HG03520 (cell line): ENCODE results near the gene NFKBIB.
"Not testable (repeated sequence)": the region's sequence is repeated elsewhere in the genome, so short reads cannot be mapped to it uniquely, and the experiment has no call there.

Source experiments
- ATAC-seq: cut with Tn5 transposase; IDR thresholded peaks from one replicate; pipeline ENCODE4 v1.9.1; 2021; ENCODE audit warnings: mild to moderate bottlenecking, moderate library complexity; ENCODE audit not compliant: unreplicated experiment

The NFKBIB gene

GRCh38 chr19:38875656-38876395 is 23.9 kb upstream of the NFKBIB start:
- ATAC-seq = no peak

- peak; percentile 48 for ATAC-seq
These were observed 21.8 kb upstream of the NFKBIB start, which contains the start of gene RINL for GRCh38 chr19:38877781-38878574. Gene RINL, minus strand, starts transcription at chr19:38878275. Its CDS starts 1,533 bp downstream, at chr19:38876742.

- ATAC-seq = no peak
These were observed 21.0 kb upstream of the NFKBIB start for GRCh38 chr19:38878575-38879399.

- no peak for ATAC-seq
These were observed 20.4 kb upstream of the NFKBIB start for GRCh38 chr19:38879400-38879751.

- no peak for ATAC-seq
These were observed 19.5 kb upstream of the NFKBIB start for GRCh38 chr19:38880076-38880881.

GRCh38 chr19:38880882-38881609 is 18.7 kb upstream of the NFKBIB start:
- ATAC-seq = no peak

GRCh38 chr19:38883286-38883685 is 16.5 kb upstream of the NFKBIB start:
- no peak for ATAC-seq

GRCh38 chr19:38884691-38885090 is 15.1 kb upstream of the NFKBIB start:
- not testable (repeated sequence) for ATAC-seq

- no peak for ATAC-seq
These were observed 10.9 kb upstream of the NFKBIB start for GRCh38 chr19:38888876-38889275.

GRCh38 chr19:38889803-38890202 is 10.0 kb upstream of the NFKBIB start:
- ATAC-seq = no peak

GRCh38 chr19:38890686-38891085 is 9.1 kb upstream of the NFKBIB start:
- ATAC-seq = no peak

GRCh38 chr19:38891771-38892170 is 8.0 kb upstream of the NFKBIB start:
- no peak for ATAC-seq

GRCh38 chr19:38892841-38893240 is 6.9 kb upstream of the NFKBIB start:
- no peak for ATAC-seq

- no peak for ATAC-seq
These were observed 6.4 kb upstream of the NFKBIB start for GRCh38 chr19:38893341-38893771.

- no peak for ATAC-seq
These were observed 4.8 kb upstream of the NFKBIB start for GRCh38 chr19:38894968-38895367.

- no peak for ATAC-seq
These were observed 852 bp upstream of the NFKBIB start for GRCh38 chr19:38898788-38899446.

GRCh38 chr19:38900202-38900629 is 447 bp downstream of the NFKBIB start:
- no peak for ATAC-seq

GRCh38 chr19:38900743-38901190 is 998 bp downstream of the NFKBIB start:
- ATAC-seq = no peak

GRCh38 chr19:38901683-38902082 is 1.9 kb downstream of the NFKBIB start:
- ATAC-seq = no peak
